HepG2 (cell line): Measurements from ENCODE around the gene LENEP.

Experiments used
- CBX5 ChIP-seq: sonication (generic); formaldehyde crosslinking; IDR thresholded peaks from 2 replicates; pipeline ENCODE4 v1.4.0; 2020; ENCODE audit warnings: missing genetic modification reagents, borderline replicate concordance
- EZH2 ChIP-seq: conservative IDR thresholded peaks from 2 replicates; pipeline ENCODE4 v1.6.1; 2012; ENCODE audit warnings: mild to moderate bottlenecking, low read depth, low read length, moderate library complexity
- KAT8 ChIP-seq: IDR thresholded peaks from 2 replicates; pipeline ENCODE4 v1.6.1; 2016; ENCODE audit warnings: missing genetic modification reagents, missing compliant biosample characterization
- RAD21 ChIP-seq: fragments of 450-650 bp; formaldehyde crosslinking; IDR thresholded peaks from 2 replicates; pipeline ENCODE4 v1.5.0; 2020; ENCODE audit warnings: mild to moderate bottlenecking
- ZNF367 ChIP-seq: sonication (generic); formaldehyde crosslinking; IDR thresholded peaks from 2 replicates; pipeline ENCODE4 v1.4.0; 2020; ENCODE audit warnings: missing genetic modification reagents, borderline replicate concordance
- ZNF691 ChIP-seq: sonication (generic); formaldehyde crosslinking; IDR thresholded peaks from 2 replicates; pipeline ENCODE4 v1.4.0; 2020; ENCODE audit warnings: missing genetic modification reagents, low read depth, mild to moderate bottlenecking, borderline replicate concordance
- TF ChIP-seq, protein P1 (sequence below): sonication (generic); formaldehyde crosslinking; IDR thresholded peaks from 2 replicates; pipeline ENCODE4 v1.5.0; 2020; ENCODE audit warnings: mild to moderate bottlenecking, missing genetic modification reagents, moderate library complexity

DNA sequence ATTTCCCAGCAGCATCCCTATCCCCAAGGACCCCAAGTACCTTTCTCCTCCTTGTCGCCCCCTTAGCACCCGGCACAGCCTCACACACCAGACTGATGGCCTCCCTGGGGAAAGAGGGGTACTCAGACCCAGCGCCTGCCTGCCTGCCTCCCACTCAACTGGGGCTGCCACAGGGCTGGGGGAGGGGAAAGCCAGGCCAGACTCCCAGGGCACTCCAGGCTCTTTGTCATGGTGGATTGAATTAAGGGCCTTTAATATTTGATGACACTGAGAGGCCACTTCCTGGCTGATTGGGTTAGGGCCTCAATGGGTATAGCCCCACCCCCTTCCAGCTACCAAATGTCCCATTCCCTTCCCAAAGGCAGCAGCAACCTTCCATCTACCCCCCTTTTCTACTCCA lies 24.7 kb upstream of the LENEP start:
- TF ChIP-seq KAT8 (CRISPR knock-in tag) = no peak
- no peak for TF ChIP-seq ZNF691 (CRISPR knock-in tag)
- TF ChIP-seq, protein P1, sequence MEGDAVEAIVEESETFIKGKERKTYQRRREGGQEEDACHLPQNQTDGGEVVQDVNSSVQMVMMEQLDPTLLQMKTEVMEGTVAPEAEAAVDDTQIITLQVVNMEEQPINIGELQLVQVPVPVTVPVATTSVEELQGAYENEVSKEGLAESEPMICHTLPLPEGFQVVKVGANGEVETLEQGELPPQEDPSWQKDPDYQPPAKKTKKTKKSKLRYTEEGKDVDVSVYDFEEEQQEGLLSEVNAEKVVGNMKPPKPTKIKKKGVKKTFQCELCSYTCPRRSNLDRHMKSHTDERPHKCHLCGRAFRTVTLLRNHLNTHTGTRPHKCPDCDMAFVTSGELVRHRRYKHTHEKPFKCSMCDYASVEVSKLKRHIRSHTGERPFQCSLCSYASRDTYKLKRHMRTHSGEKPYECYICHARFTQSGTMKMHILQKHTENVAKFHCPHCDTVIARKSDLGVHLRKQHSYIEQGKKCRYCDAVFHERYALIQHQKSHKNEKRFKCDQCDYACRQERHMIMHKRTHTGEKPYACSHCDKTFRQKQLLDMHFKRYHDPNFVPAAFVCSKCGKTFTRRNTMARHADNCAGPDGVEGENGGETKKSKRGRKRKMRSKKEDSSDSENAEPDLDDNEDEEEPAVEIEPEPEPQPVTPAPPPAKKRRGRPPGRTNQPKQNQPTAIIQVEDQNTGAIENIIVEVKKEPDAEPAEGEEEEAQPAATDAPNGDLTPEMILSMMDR (CRISPR knock-in tag) = no peak
- TF ChIP-seq CBX5 (CRISPR knock-in tag) = no peak
- TF ChIP-seq EZH2 = no peak
- TF ChIP-seq ZNF367 (CRISPR knock-in tag) = no peak
- TF ChIP-seq RAD21 (CRISPR knock-in tag) = no peak
